D721Med (cell line): ENCODE results near the gene CYTH3.
"Not testable (repeated sequence)": the region's sequence is repeated elsewhere in the genome, so short reads cannot be mapped to it uniquely, and the experiment has no call there.

Experiments used
- DNase-seq: peaks from one replicate; pipeline ENCODE4 v3.0.0; 2011; ENCODE audit warnings: low spot score; ENCODE audit not compliant: insufficient read length
- FAIRE-seq: peaks from 2 replicates; lab custom pipeline; 2011; peaks lifted over from hg19 to GRCh38; lab: Jason Lieb, UNC
- CTCF ChIP-seq: IDR thresholded peaks from 2 replicates; pipeline ENCODE4 v1.5.1; 2012; ENCODE audit warnings: mild to moderate bottlenecking, control low read depth; ENCODE audit not compliant: insufficient read depth; ENCODE audit errors: missing control alignments

Gene CYTH3

GRCh38 chr7:6291531-6291930 is 19.1 kb upstream of the CYTH3 start:
- no peak for DNase-seq
- no peak for TF ChIP-seq CTCF
- FAIRE-seq = no peak

GRCh38 chr7:6290319-6290741 is 17.9 kb upstream of the CYTH3 start:
- FAIRE-seq = no peak
- TF ChIP-seq CTCF = no peak
- no peak for DNase-seq

- no peak for DNase-seq
- no peak for FAIRE-seq
- TF ChIP-seq CTCF = no peak
Observed at GRCh38 chr7:6288270-6288860, 15.9 kb upstream of the CYTH3 start.

GRCh38 chr7:6286486-6286885 is 14.1 kb upstream of the CYTH3 start:
- FAIRE-seq = no peak
- TF ChIP-seq CTCF = no peak
- no peak for DNase-seq

GRCh38 chr7:6284461-6285360 is 12.3 kb upstream of the CYTH3 start:
- FAIRE-seq = no peak
- no peak for DNase-seq
- TF ChIP-seq CTCF = no peak

GRCh38 chr7:6284055-6284400 is 11.6 kb upstream of the CYTH3 start:
- TF ChIP-seq CTCF = no peak
- DNase-seq = no peak
- no peak for FAIRE-seq

- not testable (repeated sequence) for FAIRE-seq, DNase-seq
Observed at GRCh38 chr7:6283391-6284054, 11.1 kb upstream of the CYTH3 start.
